ENCODE data around the gene ARHGEF11. TPM values are rescaled to one million over a fixed set of nuclear protein-coding genes. Genes with fewer than 3 reads are reported as not detected.

Gene ARHGEF11
- total RNA-seq, 1 experiment from 2014 or later: 41.1 TPM

DNA sequence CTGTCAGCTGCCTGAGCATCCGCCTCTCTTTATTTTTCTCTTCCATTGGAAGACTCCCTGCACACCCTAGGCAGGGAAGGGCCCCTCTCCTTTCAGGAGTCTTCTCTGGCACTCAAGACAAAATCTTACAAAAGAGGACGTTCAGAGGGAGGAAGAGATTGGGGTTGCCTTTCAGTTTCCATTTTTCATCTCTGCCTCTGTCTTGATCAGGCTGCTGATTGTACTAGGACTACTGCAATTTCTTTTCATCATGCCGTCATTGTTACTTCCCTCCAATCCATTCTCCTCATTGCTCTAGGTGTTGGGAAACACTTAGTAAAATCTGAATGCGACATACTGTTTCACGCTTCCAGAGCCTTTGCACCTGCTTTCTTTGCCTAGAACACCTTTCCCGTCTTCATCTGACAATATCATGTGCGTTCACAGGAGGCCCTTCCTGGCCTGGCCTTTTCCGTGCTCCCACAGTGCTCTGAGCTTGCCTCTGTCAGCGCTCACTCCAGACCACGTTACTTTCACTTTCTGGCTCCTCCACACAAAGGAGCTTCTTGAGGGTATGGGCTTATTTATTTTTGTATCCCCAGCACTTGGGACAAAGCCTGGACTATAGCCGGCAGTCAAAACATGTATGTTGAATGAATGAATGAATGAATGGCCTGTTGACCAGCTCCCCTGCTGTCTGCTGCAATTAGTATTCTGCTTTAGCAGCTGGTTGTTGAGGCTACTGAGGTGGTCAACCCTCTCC, 114.2 kb downstream of the ARHGEF11 start:
- H2BK15ac ChIP-seq (ENCODE audit: low read depth, low read length): no peak overlapping the region
- H2BK5ac ChIP-seq (ENCODE audit: insufficient read length, low read length): no peak overlapping the region
- no peak overlapping the region for H4K8ac ChIP-seq (replicated peaks; ENCODE audit: insufficient read length, low read depth, low read length)
- no peaks in the 10 kb centered on the region for H3K4me1 ChIP-seq (ENCODE audit: insufficient read depth, low read length)
- peaks cover 6% of the 10 kb centered on the region for H3K23me2 ChIP-seq (ENCODE audit: insufficient read length, low read depth, low read length, poor library complexity, severe bottlenecking)
- H4K91ac ChIP-seq (ENCODE audit: insufficient read length, low read depth, low read length): no peak overlapping the region
- no peak overlapping the region for H3K27ac Mint-ChIP-seq
- no peak overlapping the region for H3K9ac ChIP-seq (ENCODE audit: extremely low read depth, insufficient read length, low read length)
- H3K27ac ChIP-seq (ENCODE audit: insufficient read length, low read depth, low read length): no peak overlapping the region
- H3K4me1 Mint-ChIP-seq: peaks cover 44 to 56% of the 10 kb centered on the region in 2 experiments
- H3K23ac ChIP-seq (ENCODE audit: insufficient read length, low read depth, low read length): no peak overlapping the region
- no peaks in the 10 kb centered on the region for H4K20me1 ChIP-seq (ENCODE audit: control insufficient read depth, insufficient read depth, insufficient read length)
- no CpG with 5 or more reads among the region's 11 CpGs for WGBS (ENCODE audit: extremely low coverage, insufficient read length, low lambda C conversion rate)
- H3K27me3 Mint-ChIP-seq (ENCODE audit: low read depth): peaks cover 54% of the 10 kb centered on the region
- no peak overlapping the region for H2AK5ac ChIP-seq (ENCODE audit: insufficient read length, low read length)
- H2BK120ac ChIP-seq (ENCODE audit: low read depth, low read length, poor library complexity, severe bottlenecking): no peak overlapping the region
- H3K14ac ChIP-seq (ENCODE audit: insufficient read depth, low read length): no peak overlapping the region
- no peaks in the 10 kb centered on the region; a peak in 1 of 5 replicates for H3K9me3 Mint-ChIP-seq
- H2BK20ac ChIP-seq (ENCODE audit: low read depth, low read length, poor library complexity, severe bottlenecking): no peak overlapping the region
- H2BK12ac ChIP-seq (ENCODE audit: insufficient read length, low read depth, low read length): no peak overlapping the region
- no peak overlapping the region for H3K56ac ChIP-seq (ENCODE audit: insufficient read length, low read depth, low read length)
- H3K4me3 Mint-ChIP-seq: no peak overlapping the region
- H3K4me2 ChIP-seq (ENCODE audit: insufficient read depth, insufficient read length, low read length): no peak overlapping the region
- H3K36me3 Mint-ChIP-seq (ENCODE audit: insufficient read depth in 1 of 3, low read depth in 3 of 3): peaks cover 3 to 16% (median 12%) of the 10 kb centered on the region in 3 experiments; a peak in 6 of 7 replicates
- no peaks in the 10 kb centered on the region for H3K79me1 ChIP-seq (ENCODE audit: insufficient read depth, low read depth, low read length, poor library complexity, severe bottlenecking)
- H4K5ac ChIP-seq (ENCODE audit: insufficient read length, low read depth, low read length): no peak overlapping the region
- no peak overlapping the region for H3K18ac ChIP-seq (ENCODE audit: insufficient read length, low read depth, low read length)
- no peak overlapping the region for H2AFZ ChIP-seq (ENCODE audit: low read length)
- no peak overlapping the region for H3T11ph ChIP-seq (ENCODE audit: low read length)
- no peak for DNase-seq
- no peaks in the 10 kb centered on the region for H3K9me3 ChIP-seq (ENCODE audit: control insufficient read depth, low read depth, low read length)
- H3K79me2 ChIP-seq (ENCODE audit: insufficient read depth, low read length): no peaks in the 10 kb centered on the region
- TF ChIP-seq CTCF (conservative IDR thresholded peaks at IDR 0.05): no peak
- no peak overlapping the region for H3K4ac ChIP-seq (ENCODE audit: low read depth, low read length)
- H3K27me3 ChIP-seq (ENCODE audit: insufficient read depth, low read length): peaks cover 14% of the 10 kb centered on the region

Data from H9 (cell line).